PC-9 (cell line): ENCODE data around the gene PCID2.

ENCODE experiments used
- CTCF ChIP-seq: fragments of 200-600 bp; sonication (generic); conservative IDR thresholded peaks from 2 replicates; pipeline ENCODE4 v1.6.1; 2017; ENCODE audit warnings: mixed run types, antibody characterized with exemption, mild to moderate bottlenecking, moderate library complexity
- EZH2 ChIP-seq: fragments of 200-600 bp; sonication (generic); IDR thresholded peaks from 2 replicates; pipeline ENCODE4 v1.8.0; 2017; ENCODE audit warnings: antibody characterized with exemption, low read depth

- TF ChIP-seq CTCF = no peak
- TF ChIP-seq EZH2 = no peak
Observed at GRCh38 chr13:113224486-113224885, 16.0 kb upstream of the PCID2 start.
